Lower lobe of right lung (tissue), 2 donors: ENCODE data around the gene NRP1. TPM values are rescaled to one million over a fixed set of nuclear protein-coding genes. Genes with fewer than 3 reads are reported as not detected.

Experiments
- ATAC-seq, 2 donors: fragments of 200-7000 bp; cut with Tn5 transposase; one replicate each; pipeline ENCODE4 v1.9.1; 2020 to 2022; ENCODE audit warnings: mild to moderate bottlenecking in 2 of 2, moderate library complexity in 2 of 2
- DNase-seq: peaks from one replicate; pipeline ENCODE4 v3.0.0-alpha.2; 2020
- H3K27ac ChIP-seq: fragments of 200-600 bp; one replicate; pipeline ENCODE4 v1.8.0; 2022
- H3K27me3 ChIP-seq: fragments of 200-600 bp; one replicate; pipeline ENCODE4 v1.8.0; 2022; ENCODE audit warnings: low read depth
- H3K36me3 ChIP-seq: fragments of 200-600 bp; one replicate; pipeline ENCODE4 v1.8.0; 2022; ENCODE audit warnings: mild to moderate bottlenecking
- H3K4me1 ChIP-seq: fragments of 200-600 bp; one replicate; pipeline ENCODE4 v1.8.0; 2022
- H3K4me3 ChIP-seq: fragments of 200-600 bp; one replicate; pipeline ENCODE4 v1.8.0; 2022; ENCODE audit warnings: mild to moderate bottlenecking
- H3K9me3 ChIP-seq: fragments of 200-600 bp; one replicate; pipeline ENCODE4 v1.8.0; 2022
- CTCF ChIP-seq: fragments of 200-600 bp; IDR thresholded peaks from one replicate; pipeline ENCODE4 v1.8.0; 2022; ENCODE audit warnings: antibody characterized with exemption, mild to moderate bottlenecking
- intact Hi-C: fragments of 100-400 bp; cut with DNase I; formaldehyde crosslinking; loops from one replicate; pipeline ENCODE4 v1.11.0; 2022
- total RNA-seq: library from RNA; stranded (reverse); fragmentation: NEBNext Ultra II Directional; extraction: Animal tissue kit (Norgen Biotek cat#: 25700); gene quantifications from one replicate; pipeline ENCODE4 v1.2.1, GENCODE V29; 2021
- donor health status: DM: no; HTN: yes; CAD: no; lungs with severe emphysema.

Gene NRP1
- total RNA-seq, 1 donor from 2014 or later = 127 TPM

- Histone ChIP-seq H3K36me3 (peaks cover 39% of the 10 kb centered on the region), H3K4me1 (peaks cover 4% of the 10 kb centered on the region), H3K27me3 (no peaks in the 10 kb centered on the region), H3K27ac (no peak overlapping the region), H3K9me3 (no peaks in the 10 kb centered on the region), H3K4me3 (no peak overlapping the region)
- no peak for TF ChIP-seq CTCF
- DNase-seq = no peak
- intact Hi-C loops = no loop called here
- no peak for ATAC-seq
Measured at GRCh38 chr10:33262871-33263270, 71.6 kb downstream of the NRP1 start.

DNA sequence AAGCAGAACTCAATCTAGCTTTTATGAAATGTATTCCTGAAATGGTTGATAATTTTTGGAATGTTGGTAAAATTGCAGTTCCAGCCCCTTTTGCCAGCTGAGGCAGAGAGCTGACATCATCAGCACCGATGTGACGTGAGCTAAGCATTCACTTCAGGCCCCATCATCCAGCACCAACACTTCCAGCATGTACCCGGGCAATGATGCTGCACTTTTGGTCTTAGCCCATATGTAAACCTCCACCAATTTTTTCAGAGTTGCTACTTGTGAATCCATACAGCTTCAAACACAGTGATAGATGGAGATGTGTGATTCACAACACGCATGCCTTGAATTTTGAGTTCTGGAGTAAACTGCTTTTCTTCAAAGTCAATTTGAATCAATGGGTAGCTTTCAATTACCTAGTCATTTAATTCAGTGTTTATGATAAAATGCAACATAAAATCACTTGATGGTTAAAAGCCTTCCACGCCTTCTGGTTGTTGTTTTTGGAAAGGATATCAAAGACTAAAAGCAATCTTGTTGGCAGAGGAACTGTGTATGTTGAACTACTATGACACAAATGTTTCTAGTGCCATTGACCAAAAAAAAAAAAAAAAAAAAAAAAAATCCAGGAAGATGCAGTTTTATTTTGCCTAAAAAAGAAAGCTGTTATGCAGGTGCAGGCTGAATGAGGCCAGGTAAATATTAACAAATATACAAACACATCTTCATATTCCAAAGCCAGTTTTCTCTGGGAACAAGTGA lies 73.9 kb downstream of the NRP1 start:
- no peak for TF ChIP-seq CTCF
- Histone ChIP-seq H3K4me1 (peaks cover 2% of the 10 kb centered on the region), H3K27ac (no peak overlapping the region), H3K4me3 (no peak overlapping the region), H3K27me3 (no peaks in the 10 kb centered on the region), H3K9me3 (no peaks in the 10 kb centered on the region), H3K36me3 (peaks cover 52% of the 10 kb centered on the region)
- no peak for DNase-seq
- intact Hi-C loops = no loop called here
- no peak for ATAC-seq

DNA sequence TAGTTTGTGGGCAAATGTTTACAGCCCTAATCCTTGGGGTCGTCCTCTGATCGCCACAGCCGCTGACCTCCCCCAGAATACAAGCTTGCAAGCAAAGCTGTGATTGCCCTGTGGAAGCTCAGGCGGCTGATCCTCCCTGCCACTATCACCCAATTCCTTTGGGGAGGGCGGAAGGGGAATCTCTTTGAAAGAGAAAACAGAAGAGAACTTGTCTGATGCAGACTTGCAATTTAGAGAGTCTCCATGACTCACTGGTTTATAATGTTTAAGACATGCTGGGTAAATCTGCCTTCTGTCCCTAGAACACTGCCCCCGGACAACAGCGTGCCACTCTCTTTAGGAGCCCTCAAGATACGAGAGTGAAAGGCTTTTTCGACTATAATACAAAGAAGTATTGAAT lies 75.5 kb downstream of the NRP1 start:
- TF ChIP-seq CTCF = no peak
- no peak overlapping the region for H3K27ac ChIP-seq
- peaks cover 3% of the 10 kb centered on the region for H3K4me1 ChIP-seq
- H3K9me3 ChIP-seq = no peaks in the 10 kb centered on the region
- H3K4me3 ChIP-seq = no peak overlapping the region
- ATAC-seq (no peak), DNase-seq (no peak)
- intact Hi-C loops = no loop called here
- H3K36me3 ChIP-seq = peaks cover 61% of the 10 kb centered on the region
- no peaks in the 10 kb centered on the region for H3K27me3 ChIP-seq

- peak; percentile 33 to 43 for ATAC-seq
- Histone ChIP-seq H3K4me3 (no peak overlapping the region), H3K9me3 (no peaks in the 10 kb centered on the region), H3K27me3 (no peaks in the 10 kb centered on the region), H3K27ac (no peak overlapping the region), H3K36me3 (peaks cover 62% of the 10 kb centered on the region), H3K4me1 (peaks cover 14% of the 10 kb centered on the region)
- intact Hi-C loops = no loop called here
- TF ChIP-seq CTCF = no peak
- DNase-seq = no peak
Measured at GRCh38 chr10:33257439-33258080, 76.9 kb downstream of the NRP1 start.

GRCh38 chr10:33256458-33256857 lies 78.0 kb downstream of the NRP1 start:
- peaks cover 63% of the 10 kb centered on the region for H3K36me3 ChIP-seq
- TF ChIP-seq CTCF = no peak
- no peak for ATAC-seq

More at GRCh38 chr10:33256458-33256857, 78.0 kb downstream of the NRP1 start:
- Histone ChIP-seq H3K4me3 (no peak overlapping the region), H3K9me3 (no peaks in the 10 kb centered on the region), H3K27ac (no peak overlapping the region), H3K27me3 (no peaks in the 10 kb centered on the region), H3K4me1 (peaks cover 14% of the 10 kb centered on the region)
- no peak for DNase-seq
- intact Hi-C loops = no loop called here
